Activated CD4-positive, alpha-beta T cell treated with anti-CD3 and anti-CD28 coated beads for 36 hours (primary cell): ENCODE results near the gene ACP7. TPM values are rescaled to one million over a fixed set of nuclear protein-coding genes. Genes with fewer than 3 reads are reported as not detected.
"Not testable (repeated sequence)": the region's sequence is repeated elsewhere in the genome, so short reads cannot be mapped to it uniquely, and the experiment has no call there.

Experiments used
- ATAC-seq: fragments of 200-7000 bp; cut with Tn5 transposase; one replicate; pipeline ENCODE4 v1.10.0; 2021; ENCODE audit warnings: mild to moderate bottlenecking, moderate library complexity
- CTCF ChIA-PET: fragments of 350-600 bp; sonication (Branson Sonifier 250); formaldehyde crosslinking; loops from one replicate; lab custom pipeline; 2021; ENCODE audit warnings: antibody characterized with exemption; lab: Charles Lee
- POLR2A ChIA-PET: fragments of 350-600 bp; sonication (Branson Sonifier 250); formaldehyde crosslinking; loops from one replicate; lab custom pipeline; 2021; ENCODE audit warnings: antibody characterized with exemption, inconsistent platforms; lab: Charles Lee
- DNase-seq: peaks from one replicate; pipeline ENCODE4 v3.0.0-alpha.2; 2020
- H3K27ac Mint-ChIP-seq: one replicate; pipeline ENCODE4 v1.8.0; 2021; ENCODE audit warnings: mixed read lengths
- H3K27me3 Mint-ChIP-seq: one replicate; pipeline ENCODE4 v1.8.0; 2021; ENCODE audit warnings: mixed read lengths
- H3K36me3 Mint-ChIP-seq: one replicate; pipeline ENCODE4 v1.8.0; 2021; ENCODE audit warnings: low read depth, mixed read lengths
- H3K4me1 Mint-ChIP-seq: one replicate; pipeline ENCODE4 v1.8.0; 2021; ENCODE audit warnings: mixed read lengths
- H3K4me3 Mint-ChIP-seq: one replicate; pipeline ENCODE4 v1.8.0; 2021; ENCODE audit warnings: mild to moderate bottlenecking, moderate library complexity, mixed read lengths
- H3K9me3 Mint-ChIP-seq: one replicate; pipeline ENCODE4 v1.8.0; 2021; ENCODE audit warnings: low read depth, mixed read lengths
- intact Hi-C, 2 experiments: fragments of 100-400 bp; cut with DNase I in 1 of 2; cut with micrococcal nuclease in 1 of 2; formaldehyde crosslinking; loops; one replicate each; pipeline versions ENCODE4 v1.14.2 to v1.15.1; 2022 to 2024; cut with DNase I, micrococcal nuclease
- total RNA-seq, 2 experiments: library from RNA; stranded (reverse); gene quantifications; one replicate each; pipeline ENCODE4 v1.2.3, GENCODE V29; 2021

The ACP7 gene
- total RNA-seq, 2 experiments from 2014 or later, result not detected

- ATAC-seq, H3K9me3 Mint-ChIP-seq, H3K36me3 Mint-ChIP-seq, POLR2A ChIA-PET, H3K4me3 Mint-ChIP-seq, H3K4me1 Mint-ChIP-seq, intact Hi-C loops, H3K27ac Mint-ChIP-seq, DNase-seq: not testable (repeated sequence)
- CTCF ChIA-PET, result interaction anchor here (0.7 kb wide), 1 partner anchor 498 kb away, joined by 3 read pairs; no protein-coding TSS in a partner anchor
- H3K27me3 Mint-ChIP-seq, result peaks cover 29% of the 10 kb centered on the region
Measured at GRCh38 chr19:39095799-39096540, 11.8 kb downstream of the ACP7 start.

GRCh38 chr19:39097299-39097698 lies 13.1 kb downstream of the ACP7 start:
- DNase-seq, result no peak
- Mint-ChIP-seq H3K4me1 (no peaks in the 10 kb centered on the region), H3K4me3 (no peak overlapping the region), H3K27me3 (peaks cover 29% of the 10 kb centered on the region), H3K36me3 (no peaks in the 10 kb centered on the region), H3K27ac (no peak overlapping the region), H3K9me3 (no peaks in the 10 kb centered on the region)
- ChIA-PET POLR2A (no interaction called here), CTCF (interaction anchor here (0.6 kb wide), 1 partner anchor 378 kb away, joined by 3 read pairs; no protein-coding TSS in a partner anchor)
- intact Hi-C loops, result no loop called here
- ATAC-seq, result no peak

- Mint-ChIP-seq H3K27ac (no peak overlapping the region), H3K27me3 (peaks cover 29% of the 10 kb centered on the region), H3K4me1 (no peaks in the 10 kb centered on the region), H3K36me3 (no peaks in the 10 kb centered on the region), H3K4me3 (no peak overlapping the region), H3K9me3 (no peaks in the 10 kb centered on the region)
- POLR2A ChIA-PET, result no interaction called here
- intact Hi-C loops, result no loop called here
- CTCF ChIA-PET, result interaction anchor here (0.6 to 0.7 kb wide), 3 partner anchors 10 to 378 kb away, joined by 3 read pairs; no protein-coding TSS in a partner anchor
- no peak for DNase-seq
- no peak for ATAC-seq
Measured at GRCh38 chr19:39097721-39098120, 13.6 kb downstream of the ACP7 start.

- intact Hi-C loops, result no loop called here
- H3K4me3 Mint-ChIP-seq, result no peak overlapping the region
- H3K36me3 Mint-ChIP-seq, result no peaks in the 10 kb centered on the region
- H3K9me3 Mint-ChIP-seq, result no peaks in the 10 kb centered on the region
- peaks cover 25% of the 10 kb centered on the region for H3K27me3 Mint-ChIP-seq
- no peak for DNase-seq
- ATAC-seq, result no peak
- H3K4me1 Mint-ChIP-seq, result no peaks in the 10 kb centered on the region
- POLR2A ChIA-PET, result no interaction called here
- no peak overlapping the region for H3K27ac Mint-ChIP-seq
- CTCF ChIA-PET, result interaction anchor here (0.6 to 0.7 kb wide), 2 partner anchors 9 to 12 kb away, joined by 3 read pairs; no protein-coding TSS in a partner anchor
Measured at GRCh38 chr19:39098365-39099269, 14.4 kb downstream of the ACP7 start.

- no peaks in the 10 kb centered on the region for H3K4me1 Mint-ChIP-seq
- no peak overlapping the region for H3K27ac Mint-ChIP-seq
- DNase-seq, result no peak
- H3K9me3 Mint-ChIP-seq, result no peaks in the 10 kb centered on the region
- ChIA-PET CTCF (interaction anchor here (0.6 kb wide), 1 partner anchor 96 kb away, joined by 3 read pairs; no protein-coding TSS in a partner anchor), POLR2A (no interaction called here)
- H3K4me3 Mint-ChIP-seq, result no peak overlapping the region
- H3K36me3 Mint-ChIP-seq, result no peaks in the 10 kb centered on the region
- ATAC-seq, result no peak
- H3K27me3 Mint-ChIP-seq, result peaks cover 20% of the 10 kb centered on the region
- intact Hi-C loops, result no loop called here
Measured at GRCh38 chr19:39099341-39099740, 15.2 kb downstream of the ACP7 start.

GRCh38 chr19:39100500-39101166 lies 16.5 kb downstream of the ACP7 start:
- POLR2A ChIA-PET, result no interaction called here
- Mint-ChIP-seq H3K4me1 (no peaks in the 10 kb centered on the region), H3K27me3 (peaks cover 17% of the 10 kb centered on the region), H3K27ac (no peak overlapping the region), H3K4me3 (no peak overlapping the region), H3K9me3 (no peaks in the 10 kb centered on the region), H3K36me3 (no peaks in the 10 kb centered on the region)
- CTCF ChIA-PET, result interaction anchor here (0.6 kb wide), 1 partner anchor 970 kb away, joined by 4 read pairs; no protein-coding TSS in a partner anchor
- intact Hi-C loops, result no loop called here
- DNase-seq (no peak), ATAC-seq (no peak)

- no peak for ATAC-seq
- no peaks in the 10 kb centered on the region for H3K9me3 Mint-ChIP-seq
- POLR2A ChIA-PET, result no interaction called here
- DNase-seq, result no peak
- intact Hi-C loops, result no loop called here
- no peaks in the 10 kb centered on the region for H3K36me3 Mint-ChIP-seq
- H3K27ac Mint-ChIP-seq, result no peak overlapping the region
- peaks cover 9% of the 10 kb centered on the region for H3K27me3 Mint-ChIP-seq
- no peaks in the 10 kb centered on the region for H3K4me1 Mint-ChIP-seq
- CTCF ChIA-PET, result no interaction called here
- no peak overlapping the region for H3K4me3 Mint-ChIP-seq
Measured at GRCh38 chr19:39103151-39103550, 19.0 kb downstream of the ACP7 start.

GRCh38 chr19:39104186-39104596 lies 20.0 kb downstream of the ACP7 start:
- POLR2A ChIA-PET, result no interaction called here
- no peak for DNase-seq
- Mint-ChIP-seq H3K36me3 (no peaks in the 10 kb centered on the region), H3K27me3 (peaks cover 5% of the 10 kb centered on the region), H3K4me3 (no peak overlapping the region), H3K9me3 (no peaks in the 10 kb centered on the region), H3K27ac (no peak overlapping the region), H3K4me1 (no peaks in the 10 kb centered on the region)
- CTCF ChIA-PET, result interaction anchor here (0.6 to 1.1 kb wide), 3 partner anchors 36 to 219 kb away, joined by 3 read pairs; no protein-coding TSS in a partner anchor
- intact Hi-C loops, result no loop called here
- ATAC-seq, result no peak

DNA sequence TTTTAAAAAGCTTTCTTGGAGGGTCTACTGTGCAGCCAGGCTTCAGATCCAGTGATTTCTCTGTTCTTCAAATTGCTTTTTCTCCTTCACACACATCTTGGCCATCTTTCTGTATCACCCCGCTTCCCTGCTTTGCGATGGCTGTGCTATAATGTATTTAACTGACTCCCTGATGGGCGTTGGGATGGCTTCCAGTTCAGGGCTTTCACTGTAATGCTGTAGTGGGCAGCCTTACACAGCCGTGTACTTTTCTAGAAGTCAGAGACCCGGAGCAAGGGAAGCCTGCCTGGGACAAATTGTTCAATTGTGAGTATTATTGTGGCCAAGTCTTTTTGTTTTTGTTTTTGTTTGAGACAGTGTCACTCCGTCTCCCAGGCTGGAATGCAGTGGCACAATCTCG lies 22.0 kb downstream of the ACP7 start:
- ChIA-PET CTCF (interaction anchor here (1.2 kb wide), 1 partner anchor 145 kb away, joined by 4 read pairs; no protein-coding TSS in a partner anchor), POLR2A (no interaction called here)
- ATAC-seq (no peak), DNase-seq (no peak)
- Mint-ChIP-seq H3K9me3 (no peaks in the 10 kb centered on the region), H3K27me3 (no peaks in the 10 kb centered on the region), H3K4me1 (no peaks in the 10 kb centered on the region), H3K27ac (no peak overlapping the region), H3K36me3 (no peaks in the 10 kb centered on the region), H3K4me3 (no peak overlapping the region)
- intact Hi-C loops, result no loop called here

GRCh38 chr19:39109641-39110040 lies 25.5 kb downstream of the ACP7 start:
- DNase-seq (no peak), ATAC-seq (no peak)
- Mint-ChIP-seq H3K9me3 (no peaks in the 10 kb centered on the region), H3K4me3 (no peak overlapping the region), H3K27me3 (no peaks in the 10 kb centered on the region), H3K27ac (no peak overlapping the region), H3K4me1 (no peaks in the 10 kb centered on the region), H3K36me3 (no peaks in the 10 kb centered on the region)
- intact Hi-C loops, result loop anchor here in 1 of 2 experiments (1.0 to 2.0 kb wide), 2 partner anchors 57 to 78 kb away; no protein-coding TSS in a partner anchor
- CTCF ChIA-PET, result interaction anchor here (0.6 to 2.0 kb wide), 5 partner anchors 12 to 462 kb away, joined by 3 to 7 read pairs (median 3); partner anchors contain the start of gene ACTN4
- POLR2A ChIA-PET, result no interaction called here
